Chondrocyte (in vitro differentiated cells): ENCODE data around the gene CCL5. TPM values are rescaled to one million over a fixed set of nuclear protein-coding genes. Genes with fewer than 3 reads are reported as not detected.

ENCODE experiments used
- DNase-seq: peaks from one replicate; pipeline ENCODE4 v3.0.0; 2021; ENCODE audit warnings: mixed read lengths, low spot score
- H3K27ac Mint-ChIP-seq: one replicate; pipeline ENCODE4 v1.8.0; 2021; ENCODE audit warnings: mild to moderate bottlenecking, moderate library complexity, mixed read lengths; ENCODE audit not compliant: unreplicated experiment
- H3K27me3 Mint-ChIP-seq: 2 replicates; pipeline ENCODE4 v1.8.0; 2021; ENCODE audit warnings: low read depth, mixed read lengths
- H3K36me3 Mint-ChIP-seq: 2 replicates; pipeline ENCODE4 v1.8.0; 2021; ENCODE audit warnings: low read depth, mixed read lengths
- H3K4me1 Mint-ChIP-seq: 2 replicates; pipeline ENCODE4 v1.8.0; 2021; ENCODE audit warnings: low read depth, mild to moderate bottlenecking, mixed read lengths
- H3K4me3 Mint-ChIP-seq: one replicate; pipeline ENCODE4 v1.8.0; 2021; ENCODE audit warnings: mild to moderate bottlenecking, moderate library complexity, mixed read lengths; ENCODE audit not compliant: unreplicated experiment
- H3K9me3 Mint-ChIP-seq: 2 replicates; pipeline ENCODE4 v1.8.0; 2021; ENCODE audit warnings: low read depth, mixed read lengths
- long read RNA-seq: library from polyadenylated mRNA; stranded (forward); transcript quantifications from one replicate; pipeline ENCODE4 v2.0.0, GENCODE V29; 2021
- total RNA-seq: library from RNA; stranded (reverse); gene quantifications from 3 replicates; pipeline ENCODE4 v1.2.1, GENCODE V29; 2021
- TF ChIP-seq, protein P1 (sequence below): fragments of 200-600 bp; sonication (generic); IDR thresholded peaks from 2 replicates; pipeline ENCODE4 v1.5.0; 2021; ENCODE audit warnings: antibody characterized with exemption, mild to moderate bottlenecking, moderate library complexity

The CCL5 gene
- not detected in 3 replicates for total RNA-seq
- long read RNA-seq = 0 reads

DNA sequence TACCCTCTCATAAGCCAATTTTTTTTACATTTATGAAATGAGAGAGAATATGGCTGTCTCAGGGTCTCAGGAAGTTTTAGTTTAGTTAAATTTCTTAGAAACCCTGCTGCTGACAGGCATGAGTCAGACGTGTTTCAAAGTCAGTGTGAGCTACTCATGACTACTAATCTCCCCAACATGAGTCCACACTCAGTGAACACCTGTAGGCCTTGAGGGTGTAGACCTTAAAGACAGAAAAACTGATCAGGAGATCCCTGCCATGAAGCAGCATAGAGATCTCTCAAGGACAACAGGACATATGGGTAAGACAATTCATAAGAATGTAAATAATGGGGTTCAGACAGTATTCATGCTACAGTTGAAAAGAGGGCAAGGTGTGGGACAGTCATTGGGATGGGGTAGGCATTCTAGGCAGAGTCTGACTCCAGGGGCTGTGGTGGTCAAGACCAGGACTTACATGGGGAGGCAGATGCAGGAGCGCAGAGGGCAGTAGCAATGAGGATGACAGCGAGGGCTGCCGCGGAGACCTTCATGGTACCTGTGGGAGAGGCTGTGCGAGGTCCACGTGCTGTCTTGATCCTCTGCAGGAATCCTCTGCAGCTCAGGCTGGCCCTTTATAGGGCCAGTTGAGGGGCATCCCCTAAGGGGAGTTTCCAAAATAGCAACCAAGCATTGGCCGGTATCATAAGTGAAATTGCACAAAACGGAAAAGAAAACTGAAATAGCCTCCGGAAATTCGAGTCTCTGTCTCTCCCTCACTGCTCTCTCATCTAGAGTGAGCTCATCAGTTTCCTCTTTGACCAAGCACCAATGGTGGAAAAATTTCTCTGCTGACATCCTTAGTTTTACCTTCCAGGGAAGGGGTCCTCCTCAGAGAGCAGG, at the start of gene CCL5:
Gene CCL5 (minus strand): TSS at position 588 of the 882 bp plus-strand sequence.
- TF ChIP-seq, protein P1, sequence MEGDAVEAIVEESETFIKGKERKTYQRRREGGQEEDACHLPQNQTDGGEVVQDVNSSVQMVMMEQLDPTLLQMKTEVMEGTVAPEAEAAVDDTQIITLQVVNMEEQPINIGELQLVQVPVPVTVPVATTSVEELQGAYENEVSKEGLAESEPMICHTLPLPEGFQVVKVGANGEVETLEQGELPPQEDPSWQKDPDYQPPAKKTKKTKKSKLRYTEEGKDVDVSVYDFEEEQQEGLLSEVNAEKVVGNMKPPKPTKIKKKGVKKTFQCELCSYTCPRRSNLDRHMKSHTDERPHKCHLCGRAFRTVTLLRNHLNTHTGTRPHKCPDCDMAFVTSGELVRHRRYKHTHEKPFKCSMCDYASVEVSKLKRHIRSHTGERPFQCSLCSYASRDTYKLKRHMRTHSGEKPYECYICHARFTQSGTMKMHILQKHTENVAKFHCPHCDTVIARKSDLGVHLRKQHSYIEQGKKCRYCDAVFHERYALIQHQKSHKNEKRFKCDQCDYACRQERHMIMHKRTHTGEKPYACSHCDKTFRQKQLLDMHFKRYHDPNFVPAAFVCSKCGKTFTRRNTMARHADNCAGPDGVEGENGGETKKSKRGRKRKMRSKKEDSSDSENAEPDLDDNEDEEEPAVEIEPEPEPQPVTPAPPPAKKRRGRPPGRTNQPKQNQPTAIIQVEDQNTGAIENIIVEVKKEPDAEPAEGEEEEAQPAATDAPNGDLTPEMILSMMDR = no peak

DNA sequence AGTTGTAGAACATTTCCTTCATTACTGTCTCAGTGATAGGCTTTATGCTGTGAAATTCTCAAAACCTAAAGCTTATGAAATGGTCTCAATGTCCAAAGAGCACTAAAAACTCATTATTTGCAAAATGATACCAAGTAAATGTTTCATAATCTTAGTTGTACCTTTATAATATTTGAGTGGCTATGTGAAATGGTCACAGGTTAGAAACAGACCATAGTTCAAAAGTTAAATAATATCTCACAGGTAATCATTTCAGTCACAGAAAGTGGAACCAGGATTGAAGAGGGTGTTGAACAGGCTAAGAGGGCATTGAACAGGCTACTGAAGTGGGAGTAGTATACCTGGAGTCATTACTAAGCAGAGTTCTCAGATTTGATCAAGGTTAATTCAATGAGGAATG, 47.6 kb upstream of the CCL5 start:
- H3K27ac Mint-ChIP-seq = no peak overlapping the region
- peaks cover 31% of the 10 kb centered on the region for H3K4me1 Mint-ChIP-seq
- no peaks in the 10 kb centered on the region for H3K36me3 Mint-ChIP-seq
- H3K27me3 Mint-ChIP-seq = no peaks in the 10 kb centered on the region
- DNase-seq = no peak
- TF ChIP-seq, protein P1 = no peak
- no peak overlapping the region for H3K4me3 Mint-ChIP-seq
- H3K9me3 Mint-ChIP-seq = no peaks in the 10 kb centered on the region

More for the DNA sequence above, at the start of gene CCL5:
- Mint-ChIP-seq H3K4me1 (peaks cover 11% of the 10 kb centered on the region), H3K27ac (no peak within 1 kb of the TSS), H3K4me3 (no peak within 1 kb of the TSS), H3K27me3 (no peaks in the 10 kb centered on the region), H3K36me3 (no peaks in the 10 kb centered on the region), H3K9me3 (no peaks in the 10 kb centered on the region)
- DNase-seq = no peak

DNA sequence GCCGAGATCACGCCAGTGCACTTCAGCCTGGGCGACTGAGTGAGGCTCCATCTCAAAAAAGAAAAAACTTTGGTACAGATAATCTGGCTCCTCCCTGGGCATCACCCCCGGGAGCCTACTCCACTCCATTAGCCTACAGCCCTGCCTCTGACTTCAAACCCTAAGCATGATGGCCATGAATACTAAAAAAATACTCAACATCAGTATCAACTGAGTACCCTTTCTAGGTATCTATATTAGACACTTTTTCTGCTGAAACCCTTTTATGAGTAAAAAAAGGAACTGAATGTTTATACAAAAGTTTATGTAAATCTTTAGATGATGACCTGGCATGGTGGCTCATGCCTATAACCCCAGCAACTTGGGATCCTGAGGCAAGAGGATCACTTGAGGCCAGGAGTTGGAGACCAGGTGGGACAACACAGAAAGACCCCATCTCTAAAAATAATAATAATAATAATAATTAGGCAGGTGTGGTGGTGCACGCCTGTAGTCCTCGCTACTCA, 43.5 kb upstream of the CCL5 start:
- Mint-ChIP-seq H3K4me3 (no peak overlapping the region), H3K36me3 (no peaks in the 10 kb centered on the region), H3K4me1 (no peaks in the 10 kb centered on the region)

DNA sequence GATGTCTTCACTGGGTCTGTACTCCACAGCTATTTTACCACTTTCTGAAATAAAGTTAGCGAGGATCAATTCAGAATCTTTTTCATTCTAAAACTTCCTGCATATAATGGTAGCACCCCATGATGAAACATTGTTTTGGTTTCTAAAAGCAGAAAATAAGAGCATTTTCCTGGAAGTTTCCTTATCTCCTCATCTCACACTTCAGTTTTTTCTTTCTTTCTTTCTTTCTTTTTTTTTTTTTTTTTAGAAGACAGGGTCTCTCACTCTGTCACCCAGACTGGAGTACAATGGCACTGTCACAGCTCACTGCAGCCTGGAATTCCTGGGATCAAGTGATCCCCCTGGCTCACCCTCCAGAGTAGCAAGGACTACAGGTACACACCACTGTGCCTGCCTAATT, 40.1 kb upstream of the CCL5 start:
- no peak overlapping the region for H3K27ac Mint-ChIP-seq
- DNase-seq = no peak
- peaks cover 1% of the 10 kb centered on the region for H3K9me3 Mint-ChIP-seq
- no peaks in the 10 kb centered on the region for H3K4me1 Mint-ChIP-seq
- TF ChIP-seq, protein P1 = no peak
- H3K36me3 Mint-ChIP-seq = no peaks in the 10 kb centered on the region
- H3K27me3 Mint-ChIP-seq = no peaks in the 10 kb centered on the region
- H3K4me3 Mint-ChIP-seq = no peak overlapping the region

More for the DNA sequence above, 43.5 kb upstream of the CCL5 start:
- DNase-seq = no peak
- H3K27me3 Mint-ChIP-seq = no peaks in the 10 kb centered on the region
- TF ChIP-seq, protein P1 = no peak
- H3K27ac Mint-ChIP-seq = no peak overlapping the region
- no peaks in the 10 kb centered on the region for H3K9me3 Mint-ChIP-seq

DNA sequence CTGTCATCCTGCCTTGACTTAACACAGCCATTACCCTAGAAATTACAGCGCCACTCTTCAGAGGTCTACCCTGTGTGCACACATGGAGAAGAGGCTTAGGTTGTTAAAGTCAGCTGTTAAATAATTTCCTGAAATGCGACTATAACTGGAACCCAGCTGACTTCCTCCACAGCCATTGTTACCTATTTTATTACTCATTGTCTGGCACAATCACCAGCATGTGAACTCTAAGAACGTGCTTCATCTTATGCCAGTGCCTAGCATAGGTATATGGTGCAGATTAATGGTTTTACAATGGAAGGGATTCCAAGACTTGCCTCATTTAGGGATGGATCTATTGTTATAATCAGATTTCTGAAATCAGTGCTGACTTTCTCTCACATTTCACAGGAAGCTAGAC, 38.5 kb upstream of the CCL5 start:
- Mint-ChIP-seq H3K4me1 (no peaks in the 10 kb centered on the region), H3K36me3 (no peaks in the 10 kb centered on the region), H3K9me3 (peaks cover 3% of the 10 kb centered on the region), H3K27me3 (no peaks in the 10 kb centered on the region), H3K27ac (no peak overlapping the region), H3K4me3 (no peak overlapping the region)
- DNase-seq = no peak
- TF ChIP-seq, protein P1 = no peak
